Aorta (tissue), 5 donors: ENCODE results near the gene SUV39H1. TPM values are rescaled to one million over a fixed set of nuclear protein-coding genes. Genes with fewer than 3 reads are reported as not detected.
"Not testable (repeated sequence)": the region's sequence is repeated elsewhere in the genome, so short reads cannot be mapped to it uniquely, and the experiment has no call there.

Experiments
- ATAC-seq: fragments of 200-7000 bp; cut with Tn5 transposase; one replicate; pipeline ENCODE4 v1.9.1; 2022; ENCODE audit warnings: moderate library complexity; ENCODE audit not compliant: low FRiP score
- DNase-seq, 2 donors: peaks; one replicate each; pipeline ENCODE4 v3.0.0-alpha.2; 2020
- H3K27ac ChIP-seq, 2 donors: one replicate each; pipeline ENCODE4 v1.5.1; 2013; ENCODE audit warnings: low read length in 2 of 2, mild to moderate bottlenecking in 2 of 2, moderate library complexity in 2 of 2, control low read depth in 1 of 2, inconsistent platforms in 1 of 2, low read depth in 1 of 2
- H3K27me3 ChIP-seq, 2 donors: one replicate each; pipeline ENCODE4 v1.6.1; 2013; ENCODE audit warnings: control low read depth in 1 of 2, low read length in 1 of 2, mild to moderate bottlenecking in 1 of 2, moderate library complexity in 1 of 2; ENCODE audit not compliant: insufficient read depth in 2 of 2, control insufficient read depth in 1 of 2
- H3K36me3 ChIP-seq, 2 donors: one replicate each; pipeline ENCODE4 v1.6.1; 2013; ENCODE audit warnings: control low read depth in 1 of 2, low read length in 1 of 2, mild to moderate bottlenecking in 1 of 2; ENCODE audit not compliant: insufficient read depth in 2 of 2, control insufficient read depth in 1 of 2
- H3K4me1 ChIP-seq, 2 donors: one replicate each; pipeline ENCODE4 v1.6.1; 2013; ENCODE audit warnings: low read length in 2 of 2, control low read depth in 1 of 2, mild to moderate bottlenecking in 1 of 2, moderate library complexity in 1 of 2; ENCODE audit not compliant: insufficient read depth in 2 of 2, control insufficient read depth in 1 of 2
- H3K4me3 ChIP-seq, 2 donors: one replicate each; pipeline ENCODE4 v1.5.1; 2013; ENCODE audit warnings: low read length in 2 of 2, control low read depth in 1 of 2, mild to moderate bottlenecking in 1 of 2
- H3K9me3 ChIP-seq: one replicate; pipeline ENCODE4 v1.6.1; 2013; ENCODE audit warnings: mild to moderate bottlenecking, low read length; ENCODE audit not compliant: control insufficient read depth
- WGBS, 2 donors: extraction: QIAGEN DNeasy Blood & Tissue Kit; methylation state at CpG; one replicate each; pipeline ENCODE4 v1.1.7; 2013; 5-methylcytosine and 5-hydroxymethylcytosine counted together
- intact Hi-C, 2 donors: fragments of 100-400 bp; cut with DNase I; formaldehyde crosslinking; loops; one replicate each; pipeline versions ENCODE4 v1.14.2 to v1.15.0; 2022
- polyA plus RNA-seq, 2 donors: library from polyadenylated mRNA; stranded (reverse); fragments of 200-250 nt; gene quantifications; one replicate each; pipeline ENCODE4 v1.2.3, GENCODE V29; 2013
- total RNA-seq, 2 donors: library from RNA; stranded (reverse); fragmentation: NEBNext Ultra II Directional; extraction: Animal tissue kit (Norgen Biotek cat#: 25700); gene quantifications; one replicate each; pipeline ENCODE4 v1.2.1, GENCODE V29; 2021
- donor health status: healthy with polysubstance abuse.
- donor health status: Bipolar disorder and iron deficiency.
- donor health status: DM: no; HTN: no; CAD: no.
- donor health status: DM: no; HTN: no; CAD: no.
- donor health status: DM: yes; HTN: yes; CAD: no.

Gene SUV39H1
- total and polyA plus RNA-seq, 4 donors, result 0.88 to 3.2 (median 2.8) TPM

- 85 to 89% methylated on average over 12 of the region's 12 CpGs for WGBS, 2 donors
- H3K4me3 ChIP-seq, H3K4me1 ChIP-seq, H3K27ac ChIP-seq, H3K36me3 ChIP-seq, H3K9me3 ChIP-seq, H3K27me3 ChIP-seq, ATAC-seq, DNase-seq, intact Hi-C loops: not testable (repeated sequence)
These were observed 13.7 kb upstream of the SUV39H1 start for GRCh38 chrX:48682795-48683194.

- DNase-seq, result peak in 1 of 2 donors; percentile 59
- Histone ChIP-seq H3K4me3 (no peak within 1 kb of the TSS), H3K4me1 (no peaks in the 10 kb centered on the region), H3K36me3 (no peaks in the 10 kb centered on the region), H3K27ac (no peak within 1 kb of the TSS), H3K27me3 (no peaks in the 10 kb centered on the region), H3K9me3 (no peaks in the 10 kb centered on the region)
- WGBS, 2 donors, result 76 to 79% methylated on average over 13 of the region's 13 CpGs
- ATAC-seq, result no peak
- intact Hi-C loops, result no loop called here
These were observed 13.0 kb upstream of the SUV39H1 start, which contains the start of gene WAS for GRCh38 chrX:48683411-48683982. Gene WAS (plus strand): TSS chrX:48683799. CDS start chrX:48683854, 55 bp downstream.

- Histone ChIP-seq H3K9me3 (no peaks in the 10 kb centered on the region), H3K36me3 (no peaks in the 10 kb centered on the region), H3K4me1 (no peaks in the 10 kb centered on the region), H3K4me3 (no peak overlapping the region), H3K27me3 (no peaks in the 10 kb centered on the region), H3K27ac (no peak overlapping the region)
- DNase-seq (peak in 1 of 2 donors; percentile 46), ATAC-seq (no peak)
- intact Hi-C loops, result no loop called here
- 68 to 73% methylated on average over 7 of the region's 7 CpGs for WGBS, 2 donors
These were observed 12.4 kb upstream of the SUV39H1 start for GRCh38 chrX:48684134-48684533.

DNA sequence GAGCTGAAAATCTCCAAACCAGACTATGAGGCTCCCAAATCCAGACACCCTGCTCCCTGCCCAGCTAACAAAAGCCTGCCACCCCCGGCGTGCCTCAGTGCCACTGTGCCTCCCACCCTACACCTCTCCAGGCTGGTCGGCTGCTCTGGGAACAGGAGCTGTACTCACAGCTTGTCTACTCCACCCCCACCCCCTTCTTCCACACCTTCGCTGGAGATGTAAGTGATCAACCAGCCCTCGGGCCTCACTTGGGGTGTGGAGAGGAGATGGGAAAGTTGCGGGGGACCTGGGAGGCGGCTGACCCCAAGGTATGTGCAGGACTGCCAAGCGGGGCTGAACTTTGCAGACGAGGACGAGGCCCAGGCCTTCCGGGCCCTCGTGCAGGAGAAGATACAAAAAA, 11.1 kb upstream of the SUV39H1 start:
- 70 to 75% methylated on average over 12 of the region's 12 CpGs for WGBS, 2 donors
- ATAC-seq, result no peak
- H3K9me3 ChIP-seq, result no peaks in the 10 kb centered on the region
- no peak overlapping the region for H3K4me3 ChIP-seq
- H3K4me1 ChIP-seq, result no peaks in the 10 kb centered on the region
- intact Hi-C loops, result no loop called here
- H3K36me3 ChIP-seq, result no peaks in the 10 kb centered on the region
- H3K27me3 ChIP-seq, result no peaks in the 10 kb centered on the region
- no peak overlapping the region for H3K27ac ChIP-seq
- peak in 1 of 2 donors; percentile 51 for DNase-seq

DNA sequence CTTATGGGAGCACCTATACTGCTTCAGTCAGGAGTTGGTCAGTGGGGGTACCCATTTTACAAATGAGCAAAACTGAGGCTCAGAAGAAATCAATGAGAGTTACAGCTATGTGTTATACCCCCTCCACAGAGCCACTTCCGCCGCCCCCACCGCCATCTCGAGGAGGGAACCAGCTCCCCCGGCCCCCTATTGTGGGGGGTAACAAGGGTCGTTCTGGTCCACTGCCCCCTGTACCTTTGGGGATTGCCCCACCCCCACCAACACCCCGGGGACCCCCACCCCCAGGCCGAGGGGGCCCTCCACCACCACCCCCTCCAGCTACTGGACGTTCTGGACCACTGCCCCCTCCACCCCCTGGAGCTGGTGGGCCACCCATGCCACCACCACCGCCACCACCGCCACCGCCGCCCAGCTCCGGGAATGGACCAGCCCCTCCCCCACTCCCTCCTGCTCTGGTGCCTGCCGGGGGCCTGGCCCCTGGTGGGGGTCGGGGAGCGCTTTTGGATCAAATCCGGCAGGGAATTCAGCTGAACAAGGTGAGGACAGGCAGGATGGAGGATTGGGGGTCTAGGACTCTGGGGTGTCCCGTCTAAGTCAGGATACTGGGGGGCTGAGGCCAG, 7.9 kb upstream of the SUV39H1 start:
- H3K36me3 ChIP-seq, result no peaks in the 10 kb centered on the region
- no peaks in the 10 kb centered on the region for H3K4me1 ChIP-seq
- no peaks in the 10 kb centered on the region for H3K9me3 ChIP-seq
- ATAC-seq (no peak), DNase-seq (peak in 1 of 2 donors; percentile 74)
- intact Hi-C loops, result no loop called here
- no peaks in the 10 kb centered on the region for H3K27me3 ChIP-seq
- 26 to 50% methylated on average over 17 to 19 of the region's 19 CpGs for WGBS, 2 donors
- no peak overlapping the region for H3K27ac ChIP-seq
- no peak overlapping the region for H3K4me3 ChIP-seq

GRCh38 chrX:48689208-48689920, 7.2 kb upstream of the SUV39H1 start:
- Histone ChIP-seq H3K27ac (no peak overlapping the region), H3K4me1 (no peaks in the 10 kb centered on the region), H3K9me3 (no peaks in the 10 kb centered on the region), H3K4me3 (no peak overlapping the region), H3K36me3 (no peaks in the 10 kb centered on the region), H3K27me3 (no peaks in the 10 kb centered on the region)
- WGBS, 2 donors, result 42 to 50% methylated on average over 11 of the region's 11 CpGs
- ATAC-seq (no peak), DNase-seq (peak in 1 of 2 donors; percentile 55)
- intact Hi-C loops, result no loop called here

DNA sequence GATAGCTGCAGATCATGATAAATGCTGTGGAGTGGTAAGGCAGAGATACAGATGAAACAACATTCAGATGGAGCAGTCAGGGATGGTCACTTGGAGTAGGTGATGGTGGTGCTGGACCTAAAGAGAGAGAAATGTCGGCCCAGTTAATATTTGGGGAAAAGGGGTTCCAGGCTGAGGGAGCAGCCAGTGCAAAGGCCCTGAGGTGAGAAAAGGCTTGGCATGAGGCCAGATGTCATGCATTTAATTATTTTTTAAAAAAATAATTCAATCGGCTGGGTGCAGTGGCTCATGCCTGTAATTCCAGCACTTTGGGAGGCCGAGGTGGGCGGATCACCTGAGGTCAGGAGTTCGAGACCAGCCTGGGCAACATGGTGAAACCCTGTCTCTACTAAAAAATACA, 4.8 kb upstream of the SUV39H1 start:
- H3K27ac ChIP-seq, H3K9me3 ChIP-seq, H3K27me3 ChIP-seq, ATAC-seq, intact Hi-C loops, DNase-seq, H3K36me3 ChIP-seq, H3K4me1 ChIP-seq, H3K4me3 ChIP-seq: not testable (repeated sequence)
- WGBS, 2 donors, result 82% methylated on average over 5 of the region's 5 CpGs

DNA sequence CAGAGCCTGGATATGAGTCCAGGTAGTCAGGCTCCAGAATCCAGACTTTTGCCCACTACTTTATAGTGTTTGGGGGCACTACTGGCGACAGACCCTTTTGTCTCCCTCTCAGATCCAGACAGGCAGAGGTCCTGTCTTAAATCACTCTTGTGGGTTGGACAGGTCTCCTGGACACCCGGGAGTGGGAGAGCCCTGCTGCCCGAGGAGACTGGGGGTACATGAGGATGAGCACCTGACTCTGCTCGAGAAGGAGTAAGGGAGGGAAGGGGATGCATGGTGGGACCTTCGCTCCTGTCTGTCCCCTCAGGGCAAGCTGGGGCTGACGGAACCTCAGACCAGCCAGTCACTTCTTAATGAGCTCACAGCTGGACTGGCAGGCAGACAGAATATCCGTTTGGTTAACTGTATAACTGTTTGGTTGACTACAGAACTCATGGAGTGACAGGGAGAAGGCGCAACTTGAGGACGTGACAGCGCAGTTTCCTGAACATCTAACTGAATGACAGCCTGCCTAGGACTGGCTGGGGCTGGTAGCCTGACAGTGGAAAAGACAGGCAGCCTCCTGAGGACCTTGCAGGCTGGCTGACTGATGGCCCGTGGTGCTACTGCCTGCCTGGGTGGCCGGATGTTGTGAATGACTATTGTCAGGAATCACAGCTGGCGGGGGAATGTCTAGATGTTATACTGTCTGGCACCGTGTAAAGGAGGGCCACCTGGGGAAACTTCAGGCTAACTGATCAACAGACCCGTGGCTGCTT, 1.6 kb upstream of the SUV39H1 start:
- no peak overlapping the region for H3K4me3 ChIP-seq
- WGBS, 2 donors, result 27 to 45% methylated on average over 15 of the region's 15 CpGs
- no peaks in the 10 kb centered on the region for H3K36me3 ChIP-seq
- no peaks in the 10 kb centered on the region for H3K4me1 ChIP-seq
- H3K27ac ChIP-seq, result peak overlapping the region in 1 of 2 donors; percentile 34
- no peak for DNase-seq
- H3K27me3 ChIP-seq, result no peaks in the 10 kb centered on the region
- intact Hi-C loops, result no loop called here
- no peak for ATAC-seq
- H3K9me3 ChIP-seq, result no peaks in the 10 kb centered on the region
